ENCODE measurements around the gene GSTT4.

Gene GSTT4

GRCh38 chr22:24029304-24029703 lies 24.1 kb upstream of the GSTT4 start:
- DNase-seq (ENCODE audit: extremely low read depth, insufficient read length): no peak

GRCh38 chr22:24028533-24028932 lies 23.3 kb upstream of the GSTT4 start:
- no peak for TF ChIP-seq CTCF (IDR thresholded peaks at IDR 0.05; ENCODE audit: insufficient read depth, low read length, poor library complexity, severe bottlenecking)
- Histone ChIP-seq H3K4me3 (replicated peaks; ENCODE audit: low read depth, low read length) (no peak overlapping the region), H3K36me3 (ENCODE audit: control insufficient read depth, insufficient read depth, low read length) (peaks cover 6% of the 10 kb centered on the region), H3K27me3 (replicated peaks; ENCODE audit: control insufficient read depth, insufficient read depth, low read length) (no peaks in the 10 kb centered on the region)
- no peak for DNase-seq (ENCODE audit: extremely low read depth, insufficient read length)

More at GRCh38 chr22:24029304-24029703, 24.1 kb upstream of the GSTT4 start:
- Histone ChIP-seq H3K27me3 (replicated peaks; ENCODE audit: control insufficient read depth, insufficient read depth, low read length) (no peaks in the 10 kb centered on the region), H3K36me3 (ENCODE audit: control insufficient read depth, insufficient read depth, low read length) (peaks cover 6% of the 10 kb centered on the region), H3K4me3 (replicated peaks; ENCODE audit: low read depth, low read length) (no peak overlapping the region)
- no peak for TF ChIP-seq CTCF (IDR thresholded peaks at IDR 0.05; ENCODE audit: insufficient read depth, low read length, poor library complexity, severe bottlenecking)

- Histone ChIP-seq H3K4me3 (replicated peaks; ENCODE audit: low read depth, low read length) (no peak overlapping the region), H3K27me3 (replicated peaks; ENCODE audit: control insufficient read depth, insufficient read depth, low read length) (no peaks in the 10 kb centered on the region), H3K36me3 (ENCODE audit: control insufficient read depth, insufficient read depth, low read length) (peaks cover 6% of the 10 kb centered on the region)
- no peak for DNase-seq (ENCODE audit: extremely low read depth, insufficient read length)
- TF ChIP-seq CTCF (IDR thresholded peaks at IDR 0.05; ENCODE audit: insufficient read depth, low read length, poor library complexity, severe bottlenecking): no peak
These were observed 22.7 kb upstream of the GSTT4 start for GRCh38 chr22:24027991-24028390.

- Histone ChIP-seq H3K36me3 (ENCODE audit: control insufficient read depth, insufficient read depth, low read length) (peaks cover 6% of the 10 kb centered on the region), H3K27me3 (replicated peaks; ENCODE audit: control insufficient read depth, insufficient read depth, low read length) (no peaks in the 10 kb centered on the region), H3K4me3 (replicated peaks; ENCODE audit: low read depth, low read length) (no peak overlapping the region)
- TF ChIP-seq CTCF (IDR thresholded peaks at IDR 0.05; ENCODE audit: insufficient read depth, low read length, poor library complexity, severe bottlenecking): no peak
- no peak for DNase-seq (ENCODE audit: extremely low read depth, insufficient read length)
These were observed 22.2 kb upstream of the GSTT4 start for GRCh38 chr22:24027389-24027975.

- no peak for TF ChIP-seq CTCF (IDR thresholded peaks at IDR 0.05; ENCODE audit: insufficient read depth, low read length, poor library complexity, severe bottlenecking)
- H3K4me3 ChIP-seq (replicated peaks; ENCODE audit: low read depth, low read length): no peak overlapping the region
- no peaks in the 10 kb centered on the region for H3K27me3 ChIP-seq (replicated peaks; ENCODE audit: control insufficient read depth, insufficient read depth, low read length)
- no peak for DNase-seq (ENCODE audit: extremely low read depth, insufficient read length)
- H3K36me3 ChIP-seq (ENCODE audit: control insufficient read depth, insufficient read depth, low read length): peaks cover 6% of the 10 kb centered on the region
These were observed 21.5 kb upstream of the GSTT4 start for GRCh38 chr22:24026733-24027132.

GRCh38 chr22:24026056-24026455 lies 20.8 kb upstream of the GSTT4 start:
- no peak for DNase-seq (ENCODE audit: extremely low read depth, insufficient read length)
- H3K36me3 ChIP-seq (ENCODE audit: control insufficient read depth, insufficient read depth, low read length): peaks cover 6% of the 10 kb centered on the region
- no peak overlapping the region for H3K4me3 ChIP-seq (replicated peaks; ENCODE audit: low read depth, low read length)
- no peak for TF ChIP-seq CTCF (IDR thresholded peaks at IDR 0.05; ENCODE audit: insufficient read depth, low read length, poor library complexity, severe bottlenecking)
- H3K27me3 ChIP-seq (replicated peaks; ENCODE audit: control insufficient read depth, insufficient read depth, low read length): no peaks in the 10 kb centered on the region
